ENCODE measurements around the gene MECP2.

Gene MECP2

GRCh38 chrX:154116426-154117211, 19.1 kb upstream of the MECP2 start:
- H3K9ac ChIP-seq (ENCODE audit: low read depth in 1 of 2, low read length in 2 of 2), result no peak overlapping the region
- H3K36me3 ChIP-seq (ENCODE audit: control insufficient read depth in 2 of 2, insufficient read depth in 2 of 2, low read length in 2 of 2), result no peaks in the 10 kb centered on the region
- no peak overlapping the region for H3K27ac ChIP-seq (ENCODE audit: low read depth in 2 of 2, low read length in 2 of 2)
- no peaks in the 10 kb centered on the region for H3K4me1 ChIP-seq (ENCODE audit: control insufficient read depth in 2 of 2, insufficient read depth in 2 of 2, low read length in 2 of 2)
- no peak overlapping the region for H3K4me3 ChIP-seq (ENCODE audit: low read length in 2 of 2)
- peaks cover 5 to 12% of the 10 kb centered on the region in 2 donors for H3K27me3 ChIP-seq (ENCODE audit: control insufficient read depth in 2 of 2, insufficient read depth in 2 of 2, low read length in 2 of 2)
- no peaks in the 10 kb centered on the region for H3K9me3 ChIP-seq (ENCODE audit: control insufficient read depth in 2 of 2, low read length in 2 of 2)

DNA sequence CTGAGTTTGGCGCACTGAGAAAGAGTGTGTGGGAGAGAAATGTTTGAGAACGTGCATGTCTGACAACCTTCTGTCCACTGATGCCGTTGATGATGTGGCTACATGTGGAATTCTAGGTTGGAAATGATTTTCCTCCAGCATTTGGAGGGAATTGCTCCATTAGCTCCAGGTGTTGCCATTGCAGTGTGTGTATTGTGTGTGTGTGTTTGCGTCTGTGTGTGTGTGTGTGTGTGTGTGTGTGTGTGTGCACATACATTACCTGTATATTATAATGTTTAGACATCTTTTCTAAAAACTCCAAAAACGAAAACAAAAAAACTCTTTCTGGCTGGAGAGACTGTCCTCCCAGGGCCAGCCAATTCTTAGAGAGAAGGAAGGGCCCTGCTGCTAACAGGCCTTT, 18.2 kb upstream of the MECP2 start:
- peaks cover 5 to 12% of the 10 kb centered on the region in 2 donors for H3K27me3 ChIP-seq (ENCODE audit: control insufficient read depth in 2 of 2, insufficient read depth in 2 of 2, low read length in 2 of 2)

GRCh38 chrX:154115071-154115470, 17.6 kb upstream of the MECP2 start:
- Histone ChIP-seq H3K4me1 (ENCODE audit: control insufficient read depth in 2 of 2, insufficient read depth in 2 of 2, low read length in 2 of 2) (no peaks in the 10 kb centered on the region), H3K9ac (ENCODE audit: low read depth in 1 of 2, low read length in 2 of 2) (no peak overlapping the region), H3K27ac (ENCODE audit: low read depth in 2 of 2, low read length in 2 of 2) (no peak overlapping the region), H3K27me3 (ENCODE audit: control insufficient read depth in 2 of 2, insufficient read depth in 2 of 2, low read length in 2 of 2) (peaks cover 5 to 12% of the 10 kb centered on the region in 2 donors), H3K36me3 (ENCODE audit: control insufficient read depth in 2 of 2, insufficient read depth in 2 of 2, low read length in 2 of 2) (no peaks in the 10 kb centered on the region), H3K4me3 (ENCODE audit: low read length in 2 of 2) (no peak overlapping the region), H3K9me3 (ENCODE audit: control insufficient read depth in 2 of 2, low read length in 2 of 2) (no peaks in the 10 kb centered on the region)

More for the DNA sequence above, 18.2 kb upstream of the MECP2 start:
- Histone ChIP-seq H3K4me3 (ENCODE audit: low read length in 2 of 2) (no peak overlapping the region), H3K27ac (ENCODE audit: low read depth in 2 of 2, low read length in 2 of 2) (no peak overlapping the region), H3K4me1 (ENCODE audit: control insufficient read depth in 2 of 2, insufficient read depth in 2 of 2, low read length in 2 of 2) (no peaks in the 10 kb centered on the region), H3K9ac (ENCODE audit: low read depth in 1 of 2, low read length in 2 of 2) (no peak overlapping the region), H3K36me3 (ENCODE audit: control insufficient read depth in 2 of 2, insufficient read depth in 2 of 2, low read length in 2 of 2) (no peaks in the 10 kb centered on the region), H3K9me3 (ENCODE audit: control insufficient read depth in 2 of 2, low read length in 2 of 2) (no peaks in the 10 kb centered on the region)

GRCh38 chrX:154114652-154115051, 17.1 kb upstream of the MECP2 start:
- peaks cover 5 to 12% of the 10 kb centered on the region in 2 donors for H3K27me3 ChIP-seq (ENCODE audit: control insufficient read depth in 2 of 2, insufficient read depth in 2 of 2, low read length in 2 of 2)
- no peak overlapping the region for H3K27ac ChIP-seq (ENCODE audit: low read depth in 2 of 2, low read length in 2 of 2)
- H3K4me3 ChIP-seq (ENCODE audit: low read length in 2 of 2), result no peak overlapping the region

GRCh38 chrX:154113729-154114128, 16.2 kb upstream of the MECP2 start:
- H3K36me3 ChIP-seq (ENCODE audit: control insufficient read depth in 2 of 2, insufficient read depth in 2 of 2, low read length in 2 of 2), result no peaks in the 10 kb centered on the region
- no peak overlapping the region for H3K4me3 ChIP-seq (ENCODE audit: low read length in 2 of 2)
- no peak overlapping the region for H3K27ac ChIP-seq (ENCODE audit: low read depth in 2 of 2, low read length in 2 of 2)
- H3K9me3 ChIP-seq (ENCODE audit: control insufficient read depth in 2 of 2, low read length in 2 of 2), result no peaks in the 10 kb centered on the region
- H3K4me1 ChIP-seq (ENCODE audit: control insufficient read depth in 2 of 2, insufficient read depth in 2 of 2, low read length in 2 of 2), result no peaks in the 10 kb centered on the region
- H3K9ac ChIP-seq (ENCODE audit: low read depth in 1 of 2, low read length in 2 of 2), result no peak overlapping the region
- peaks cover 5 to 12% of the 10 kb centered on the region in 2 donors for H3K27me3 ChIP-seq (ENCODE audit: control insufficient read depth in 2 of 2, insufficient read depth in 2 of 2, low read length in 2 of 2)

More at GRCh38 chrX:154114652-154115051, 17.1 kb upstream of the MECP2 start:
- Histone ChIP-seq H3K36me3 (ENCODE audit: control insufficient read depth in 2 of 2, insufficient read depth in 2 of 2, low read length in 2 of 2) (no peaks in the 10 kb centered on the region), H3K4me1 (ENCODE audit: control insufficient read depth in 2 of 2, insufficient read depth in 2 of 2, low read length in 2 of 2) (no peaks in the 10 kb centered on the region), H3K9ac (ENCODE audit: low read depth in 1 of 2, low read length in 2 of 2) (no peak overlapping the region), H3K9me3 (ENCODE audit: control insufficient read depth in 2 of 2, low read length in 2 of 2) (no peaks in the 10 kb centered on the region)

DNA sequence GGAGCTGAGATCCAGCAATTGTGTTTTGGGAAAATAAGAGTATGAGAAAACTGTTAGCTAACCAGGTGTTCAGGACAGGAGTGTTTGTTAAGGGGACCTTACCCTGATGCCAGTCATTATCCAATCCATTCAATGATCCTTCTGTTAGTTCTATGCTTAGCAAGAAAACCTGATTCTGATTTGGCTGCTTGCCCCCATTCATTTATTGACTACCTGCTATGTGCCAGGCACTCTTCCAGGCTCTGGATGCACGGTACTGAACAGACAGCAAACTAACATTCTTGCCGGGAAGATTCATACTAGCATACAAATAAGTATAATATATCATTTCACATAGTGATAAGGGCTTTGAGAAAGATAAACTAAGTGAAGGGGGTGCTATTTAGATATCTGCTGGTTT, 1.0 kb upstream of the MECP2 start:
- H3K9me3 ChIP-seq (ENCODE audit: control insufficient read depth in 2 of 2, low read length in 2 of 2), result no peaks in the 10 kb centered on the region
- H3K27ac ChIP-seq (ENCODE audit: low read depth in 2 of 2, low read length in 2 of 2), result no peak overlapping the region
- no peaks in the 10 kb centered on the region for H3K36me3 ChIP-seq (ENCODE audit: control insufficient read depth in 2 of 2, insufficient read depth in 2 of 2, low read length in 2 of 2)
- no peak overlapping the region for H3K9ac ChIP-seq (ENCODE audit: low read depth in 1 of 2, low read length in 2 of 2)
- H3K4me3 ChIP-seq (ENCODE audit: low read length in 2 of 2), result peak overlapping the region in 1 of 2 donors; percentile 76
- peaks cover 3 to 7% of the 10 kb centered on the region in 2 donors for H3K27me3 ChIP-seq (ENCODE audit: control insufficient read depth in 2 of 2, insufficient read depth in 2 of 2, low read length in 2 of 2)
- H3K4me1 ChIP-seq (ENCODE audit: control insufficient read depth in 2 of 2, insufficient read depth in 2 of 2, low read length in 2 of 2), result peaks cover 10 to 13% of the 10 kb centered on the region in 2 donors

GRCh38 chrX:154097003-154097588, 421 bp downstream of the MECP2 start:
- H3K9ac ChIP-seq (ENCODE audit: low read depth in 1 of 2, low read length in 2 of 2), result peak overlapping the region; percentile 54 to 69
- H3K27ac ChIP-seq (ENCODE audit: low read depth in 2 of 2, low read length in 2 of 2), result peak overlapping the region; percentile 71 to 78
- H3K27me3 ChIP-seq (ENCODE audit: control insufficient read depth in 2 of 2, insufficient read depth in 2 of 2, low read length in 2 of 2), result peaks cover 3 to 7% of the 10 kb centered on the region in 2 donors
- no peaks in the 10 kb centered on the region for H3K36me3 ChIP-seq (ENCODE audit: control insufficient read depth in 2 of 2, insufficient read depth in 2 of 2, low read length in 2 of 2)
- H3K4me1 ChIP-seq (ENCODE audit: control insufficient read depth in 2 of 2, insufficient read depth in 2 of 2, low read length in 2 of 2), result peaks cover 10 to 13% of the 10 kb centered on the region in 2 donors
- peak overlapping the region; percentile 58 to 80 for H3K4me3 ChIP-seq (ENCODE audit: low read length in 2 of 2)
- no peaks in the 10 kb centered on the region for H3K9me3 ChIP-seq (ENCODE audit: control insufficient read depth in 2 of 2, low read length in 2 of 2)

- H3K27me3 ChIP-seq (ENCODE audit: control insufficient read depth in 2 of 2, insufficient read depth in 2 of 2, low read length in 2 of 2), result peaks cover 3 to 7% of the 10 kb centered on the region in 2 donors
- H3K27ac ChIP-seq (ENCODE audit: low read depth in 2 of 2, low read length in 2 of 2), result peak overlapping the region; percentile 71 to 78
- H3K4me1 ChIP-seq (ENCODE audit: control insufficient read depth in 2 of 2, insufficient read depth in 2 of 2, low read length in 2 of 2), result peaks cover 10 to 13% of the 10 kb centered on the region in 2 donors
- peak overlapping the region; percentile 58 to 80 for H3K4me3 ChIP-seq (ENCODE audit: low read length in 2 of 2)
- H3K36me3 ChIP-seq (ENCODE audit: control insufficient read depth in 2 of 2, insufficient read depth in 2 of 2, low read length in 2 of 2), result no peaks in the 10 kb centered on the region
- peak overlapping the region; percentile 54 to 69 for H3K9ac ChIP-seq (ENCODE audit: low read depth in 1 of 2, low read length in 2 of 2)
- no peaks in the 10 kb centered on the region for H3K9me3 ChIP-seq (ENCODE audit: control insufficient read depth in 2 of 2, low read length in 2 of 2)
Measured at GRCh38 chrX:154096140-154097002, 1.1 kb downstream of the MECP2 start.

GRCh38 chrX:154094833-154095232, 2.7 kb downstream of the MECP2 start:
- Histone ChIP-seq H3K4me1 (ENCODE audit: control insufficient read depth in 2 of 2, insufficient read depth in 2 of 2, low read length in 2 of 2) (peaks cover 10 to 13% of the 10 kb centered on the region in 2 donors), H3K9ac (ENCODE audit: low read depth in 1 of 2, low read length in 2 of 2) (no peak overlapping the region), H3K27ac (ENCODE audit: low read depth in 2 of 2, low read length in 2 of 2) (no peak overlapping the region), H3K36me3 (ENCODE audit: control insufficient read depth in 2 of 2, insufficient read depth in 2 of 2, low read length in 2 of 2) (no peaks in the 10 kb centered on the region), H3K27me3 (ENCODE audit: control insufficient read depth in 2 of 2, insufficient read depth in 2 of 2, low read length in 2 of 2) (peaks cover 3% of the 10 kb centered on the region in 2 donors), H3K9me3 (ENCODE audit: control insufficient read depth in 2 of 2, low read length in 2 of 2) (no peaks in the 10 kb centered on the region), H3K4me3 (ENCODE audit: low read length in 2 of 2) (peak overlapping the region in 1 of 2 donors; percentile 5)
